Activated T-cell treated with anti-CD3 and anti-CD28 coated beads, Interleukin-2, amount 50 U/mL, for 1 hour (primary cell): ENCODE data around the gene LMTK2.

ENCODE experiments used
- DNase-seq: peaks from one replicate; pipeline ENCODE4 v3.0.0-alpha.2; 2020

Gene LMTK2

DNA sequence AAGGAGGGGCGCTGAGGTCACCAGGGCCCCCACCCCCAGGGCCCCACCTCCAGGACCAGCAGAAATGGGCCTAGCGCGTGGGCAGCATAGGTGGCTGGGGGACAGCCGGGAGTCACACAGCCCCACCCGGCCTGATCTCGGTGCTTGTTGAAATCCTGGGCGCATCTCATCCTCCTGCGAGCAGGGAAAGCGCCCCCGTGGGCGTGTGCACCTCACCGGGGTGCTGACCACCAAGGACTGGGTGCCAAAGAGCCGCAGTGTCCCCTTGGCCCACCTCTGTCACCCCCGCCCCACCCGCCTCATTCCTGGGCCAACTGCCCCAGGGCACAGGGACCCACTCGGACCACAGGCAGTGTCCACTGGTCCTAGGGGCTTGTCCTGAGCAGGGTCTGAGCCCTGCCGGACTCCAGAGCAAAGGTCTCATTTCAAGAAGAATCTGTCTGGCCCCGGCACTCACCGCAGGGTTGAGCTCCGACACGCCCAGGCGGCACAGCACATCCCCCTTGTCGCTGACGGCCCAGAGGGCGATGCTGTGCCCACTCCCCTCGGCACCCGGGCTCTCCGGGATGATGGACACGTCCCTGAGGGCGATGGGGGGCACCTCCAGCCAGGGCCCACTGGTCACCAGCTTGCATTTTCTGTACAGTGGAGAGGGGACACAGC is 116.0 kb downstream of the LMTK2 start:
- DNase-seq = no peak

- DNase-seq = no peak
Observed at GRCh38 chr7:98223351-98223897, 116.8 kb downstream of the LMTK2 start.

DNA sequence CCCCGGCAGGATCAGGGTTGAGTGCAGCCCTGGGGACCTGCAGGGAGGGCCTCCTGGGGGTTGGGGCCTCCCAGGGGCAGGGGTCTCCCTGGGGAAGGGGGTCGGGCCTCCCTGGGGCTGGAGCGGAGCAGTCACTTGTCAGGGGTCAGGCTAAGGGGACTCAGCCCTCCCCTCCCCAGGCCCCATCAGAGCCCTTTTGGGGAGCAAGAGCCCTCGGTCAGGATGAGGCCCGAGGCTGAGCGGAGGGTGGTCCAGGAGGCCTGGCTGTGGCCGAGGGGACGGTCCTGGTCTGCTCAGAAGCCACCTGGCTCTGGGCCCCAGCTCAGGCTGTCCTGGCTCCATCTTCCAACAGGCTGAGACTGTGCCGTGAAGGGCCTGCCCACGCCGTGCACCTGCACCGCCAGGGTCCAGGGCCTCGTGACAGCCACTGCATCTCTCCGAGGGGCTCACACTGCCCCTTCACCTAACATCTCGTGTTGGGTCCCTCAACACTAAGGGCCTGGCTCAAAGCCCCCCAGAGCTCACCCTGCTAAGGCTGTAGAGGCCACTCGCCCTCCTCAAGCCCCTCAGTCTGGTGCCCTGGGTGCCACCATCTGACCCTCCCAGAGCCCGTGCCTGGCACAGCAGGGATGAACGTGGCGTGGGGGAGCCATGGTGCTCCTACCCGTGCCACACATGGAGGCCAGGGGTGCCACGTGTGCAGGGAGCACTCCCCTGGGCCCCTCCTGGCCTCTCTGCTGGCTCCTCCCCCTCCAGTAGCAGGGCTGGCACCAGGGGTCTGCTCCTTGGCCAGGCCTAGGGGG is 117.4 kb downstream of the LMTK2 start:
- DNase-seq = no peak

GRCh38 chr7:98224701-98225181 is 118.1 kb downstream of the LMTK2 start:
- DNase-seq = no peak

- no peak for DNase-seq
Observed at GRCh38 chr7:98225913-98226614, 119.4 kb downstream of the LMTK2 start.

DNA sequence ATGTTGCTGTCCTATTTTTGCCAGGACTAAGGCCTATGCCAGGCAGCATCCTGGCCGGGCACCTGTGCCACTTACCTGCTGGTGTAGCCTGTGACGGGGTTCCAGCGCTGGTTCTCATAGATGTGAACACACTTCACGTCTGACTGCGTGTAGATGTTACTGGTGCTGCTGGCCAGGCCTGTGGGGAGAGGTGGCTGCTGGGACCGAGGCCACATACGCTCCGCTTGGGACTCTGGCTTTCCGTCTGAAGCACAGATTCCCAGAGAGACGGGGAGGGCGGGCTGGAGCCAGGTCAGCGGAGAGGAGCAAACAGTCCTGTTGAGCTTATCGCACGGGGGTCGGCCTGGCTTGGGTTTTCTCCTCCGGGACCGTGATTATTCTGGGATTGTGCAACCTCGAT is 121.3 kb downstream of the LMTK2 start:
- DNase-seq = no peak

DNA sequence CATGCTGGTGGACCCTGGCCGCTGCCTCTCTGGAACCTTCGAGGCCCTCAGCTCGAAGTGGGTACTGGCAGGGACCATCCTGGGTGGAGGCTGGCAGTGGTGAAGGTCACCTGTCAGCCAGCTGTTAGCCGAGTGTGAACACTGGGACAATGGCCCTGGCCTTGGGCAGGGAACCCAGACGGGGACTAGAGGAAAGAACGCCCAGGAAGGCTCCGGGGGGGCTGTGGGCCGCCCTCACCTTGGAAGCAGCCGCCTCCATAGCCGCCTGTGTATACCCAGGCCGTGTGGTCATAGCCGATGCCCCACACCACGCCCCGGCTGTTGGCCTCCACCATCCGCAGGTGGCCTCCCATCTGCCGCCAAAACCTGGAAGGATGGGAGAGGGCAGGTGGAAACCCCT is 122.1 kb downstream of the LMTK2 start:
- DNase-seq = no peak

DNA sequence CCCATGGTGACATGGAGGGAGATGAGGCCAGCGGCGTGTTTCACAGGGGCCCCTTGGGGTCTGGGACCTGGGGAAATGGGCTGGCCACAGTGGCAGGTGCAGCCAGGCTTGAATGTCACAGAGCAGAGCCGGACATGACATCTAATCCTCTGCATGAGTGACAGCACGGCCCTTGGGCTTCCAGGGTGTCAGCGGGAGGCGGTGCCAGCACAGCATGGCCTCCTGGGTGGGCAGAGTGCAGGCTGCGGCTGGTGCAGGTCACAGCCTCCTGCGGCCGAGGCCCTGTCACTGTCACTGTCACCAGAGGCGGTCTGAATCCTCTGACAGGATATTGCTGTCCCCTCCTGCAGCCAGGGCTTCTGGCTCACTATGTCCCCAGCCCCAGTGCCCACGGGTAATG is 122.8 kb downstream of the LMTK2 start:
- DNase-seq = no peak

GRCh38 chr7:98229991-98230745 is 123.5 kb downstream of the LMTK2 start:
- DNase-seq = no peak

GRCh38 chr7:98230746-98231471 is 124.2 kb downstream of the LMTK2 start:
- DNase-seq = no peak

GRCh38 chr7:98231493-98232262 is 125.0 kb downstream of the LMTK2 start:
- DNase-seq = no peak

- DNase-seq = no peak
Observed at GRCh38 chr7:98232263-98232585, 125.6 kb downstream of the LMTK2 start.

DNA sequence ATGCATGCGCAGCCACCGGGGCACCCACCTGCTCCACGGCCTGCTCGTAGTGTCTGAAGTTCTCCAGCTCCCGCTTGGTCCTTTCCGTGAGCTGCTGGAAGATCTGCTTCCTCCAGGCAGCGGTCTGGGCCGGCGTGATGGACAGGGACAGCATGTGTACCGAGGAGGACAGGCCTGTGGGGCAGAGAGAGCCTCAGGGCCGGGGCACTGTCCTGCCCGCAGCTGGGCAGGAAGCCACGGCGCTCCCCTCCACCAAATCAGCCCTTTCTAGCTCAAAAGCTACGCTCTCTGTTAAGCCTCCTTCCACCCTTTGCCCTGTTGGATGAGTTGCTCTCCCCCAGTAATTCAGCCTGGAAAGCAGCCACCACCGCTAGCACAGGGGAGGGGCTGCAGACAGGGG is 126.1 kb downstream of the LMTK2 start:
- DNase-seq = no peak

DNA sequence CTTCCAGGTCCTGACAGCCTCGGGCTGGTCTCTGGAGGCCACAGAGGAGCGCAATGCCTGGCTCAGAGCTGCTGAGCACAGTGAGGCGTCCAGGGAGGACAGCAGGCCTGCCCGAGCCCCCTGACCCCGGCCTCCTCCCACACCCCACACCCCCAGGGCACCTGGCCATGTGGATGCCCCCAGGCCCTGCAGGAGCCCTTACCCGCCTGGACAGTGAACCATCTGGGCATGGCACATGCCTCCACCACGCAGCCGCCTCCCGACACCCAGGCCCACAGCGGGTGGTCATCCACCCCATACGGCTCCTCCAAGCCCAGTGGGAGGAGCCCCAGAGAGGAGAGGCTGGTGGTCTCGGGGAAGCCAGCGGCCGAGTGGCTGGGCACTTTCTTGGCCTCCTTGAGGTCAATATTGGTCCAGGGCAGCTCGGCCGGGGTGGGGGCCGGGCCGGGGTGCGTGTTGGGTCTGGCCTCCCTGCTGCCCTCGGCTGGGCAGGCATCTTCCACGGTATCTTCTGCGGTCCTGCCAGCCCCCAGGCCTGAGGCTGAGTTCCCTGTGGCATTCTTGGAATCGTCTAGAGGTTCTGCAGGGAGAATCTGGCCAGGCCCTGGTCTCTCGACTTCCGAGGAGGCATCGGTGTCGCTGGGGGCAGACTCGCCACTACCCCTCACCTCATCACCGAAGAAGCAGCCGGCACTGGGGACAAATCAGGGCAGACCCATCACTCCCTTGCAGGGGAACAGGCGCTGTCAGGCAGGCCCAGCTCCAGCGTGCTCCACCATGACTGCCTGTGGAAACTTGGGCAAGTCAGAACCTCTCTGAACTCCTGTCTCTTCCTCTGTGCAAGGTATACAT is 126.8 kb downstream of the LMTK2 start:
- no peak for DNase-seq

- DNase-seq = no peak
Observed at GRCh38 chr7:98234429-98235147, 127.9 kb downstream of the LMTK2 start.

DNA sequence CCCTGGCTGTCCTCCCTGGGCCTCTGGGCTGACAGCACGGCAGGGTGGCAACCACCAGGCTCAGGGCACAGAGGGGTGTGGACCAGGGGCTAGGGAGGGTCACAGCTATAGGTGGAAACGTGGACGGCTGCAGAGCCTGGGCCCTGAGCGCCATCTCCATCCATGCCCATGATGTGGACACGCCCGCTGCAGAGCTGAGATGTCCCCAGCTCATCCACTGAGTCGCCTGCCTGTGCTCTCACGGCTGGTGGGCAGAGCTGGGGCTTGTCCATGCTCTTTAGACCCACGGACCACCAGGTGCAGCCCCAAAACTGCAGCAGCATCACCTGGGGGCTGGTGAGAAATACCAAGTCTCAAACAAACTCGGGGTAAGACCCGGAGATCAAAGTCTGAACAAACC is 129.2 kb downstream of the LMTK2 start:
- DNase-seq = no peak

DNA sequence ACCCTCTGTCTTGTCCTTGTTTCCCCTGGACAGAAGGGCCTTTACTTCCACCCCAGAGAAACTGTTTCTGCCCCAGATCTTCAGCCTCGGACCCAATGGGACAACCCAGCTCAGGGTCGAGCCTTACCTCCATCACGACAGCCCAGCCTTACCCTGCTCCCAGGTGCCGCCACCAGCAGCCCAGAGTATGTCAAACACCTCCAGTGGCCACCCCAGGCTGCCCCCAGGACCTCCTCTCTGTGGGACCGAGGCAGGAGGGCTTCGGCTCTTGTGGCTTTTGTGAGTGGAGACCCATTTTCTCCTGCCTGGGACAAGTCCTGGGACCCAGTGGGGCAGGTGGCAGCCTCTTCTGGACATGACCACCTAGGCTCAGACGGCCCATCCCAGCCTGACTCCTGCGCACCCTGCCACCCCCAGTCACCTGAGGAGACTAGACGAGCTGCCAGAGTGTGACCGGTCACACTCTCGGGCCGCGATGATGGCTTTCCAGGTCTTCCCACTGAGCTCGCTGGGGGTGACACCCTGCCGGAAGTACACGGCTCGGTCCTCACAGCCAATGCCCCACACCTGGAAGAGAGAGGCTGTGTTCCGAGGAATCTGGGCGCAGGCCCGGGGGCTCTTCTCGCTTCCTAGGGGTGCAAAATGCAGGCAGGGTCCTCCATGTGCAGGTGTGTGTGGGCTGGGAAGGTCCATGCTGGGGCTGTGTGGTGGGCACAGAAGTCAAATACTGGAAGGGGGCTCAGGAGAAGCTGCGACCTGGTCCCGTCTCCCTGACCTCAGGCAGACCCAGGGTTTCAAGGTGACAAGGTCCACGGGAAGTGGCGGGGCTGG is 129.9 kb downstream of the LMTK2 start:
- no peak for DNase-seq

DNA sequence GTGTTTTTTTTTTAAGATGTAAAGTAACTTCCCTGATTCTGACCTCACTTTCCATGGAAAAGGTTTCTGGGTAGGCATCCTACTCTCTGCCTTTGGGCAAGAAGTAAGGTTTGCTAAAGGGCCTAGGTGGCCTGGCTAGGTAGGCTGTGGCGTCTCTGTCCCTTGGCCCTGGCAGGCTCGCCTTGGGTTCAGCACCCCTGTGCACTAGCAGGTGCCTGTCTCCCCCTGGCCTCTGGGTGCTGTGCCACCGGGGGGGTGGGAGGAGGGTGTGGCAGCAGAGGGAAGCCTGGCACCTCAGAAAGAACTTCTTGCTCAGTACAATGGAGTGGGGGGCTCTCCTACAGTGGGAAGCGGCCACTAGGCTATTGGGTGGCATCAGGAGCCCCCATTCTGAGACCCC is 131.4 kb downstream of the LMTK2 start:
- no peak for DNase-seq

GRCh38 chr7:98238976-98239375 is 132.3 kb downstream of the LMTK2 start:
- no peak for DNase-seq
